ENCODE data around the gene ACO2. TPM values are rescaled to one million over a fixed set of nuclear protein-coding genes. Genes with fewer than 3 reads are reported as not detected.
A peak's percentile ranks its signal among the peaks of the same experiment; 100 is the strongest.

Gene ACO2
- total and polyA plus RNA-seq, 2 of the 4 experiments (the other 2 are of a cell fraction): 71.3 to 72.9 TPM

DNA sequence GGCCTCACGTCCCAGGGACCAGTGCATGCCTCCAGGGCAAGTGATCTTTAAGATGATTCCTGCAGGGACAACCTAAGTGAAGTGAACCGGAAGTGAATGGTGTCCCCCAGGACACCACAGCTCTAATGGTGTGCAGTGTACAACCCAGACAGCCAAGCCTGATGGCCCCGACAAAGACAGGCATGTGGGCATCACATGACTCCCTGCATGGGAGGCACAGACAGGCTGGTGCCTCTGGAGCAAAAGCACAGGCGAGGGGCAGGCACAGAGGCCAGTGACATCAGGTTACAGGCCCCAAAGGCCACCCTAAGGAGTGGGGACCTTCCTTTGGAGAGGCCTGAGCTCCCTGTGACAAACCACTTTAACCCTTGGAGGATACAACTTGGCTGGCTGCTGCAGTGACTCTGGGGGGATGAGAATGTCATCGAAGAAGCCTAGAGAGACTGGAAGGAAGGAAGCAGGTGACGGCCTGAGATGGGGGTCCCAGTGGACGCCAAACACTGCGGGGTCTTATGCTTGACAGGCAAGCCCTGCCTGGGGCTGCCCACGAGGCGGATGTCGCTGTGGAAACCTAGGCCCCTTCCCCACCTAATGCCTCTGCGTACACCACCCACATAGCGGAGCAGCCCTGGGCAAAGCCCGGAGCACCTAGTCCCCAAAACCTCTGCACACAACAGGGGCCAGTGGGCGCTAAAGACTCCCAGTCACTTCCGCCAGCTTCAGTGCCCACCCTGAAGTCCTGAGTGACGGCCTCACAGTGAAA lies 63.0 kb downstream of the ACO2 start:
- Histone ChIP-seq H3K4me2 (ENCODE audit: low read depth, low read length) (no peak overlapping the region), H4K91ac (ENCODE audit: insufficient read depth, low read depth, low read length) (no peak overlapping the region), H2AK9ac (replicated peaks; ENCODE audit: low read depth, low read length, poor library complexity) (peak overlapping the region; percentile 79), H3K4me1 (ENCODE audit: control insufficient read depth, insufficient read depth, low read length) (no peaks in the 10 kb centered on the region), H3K27ac (ENCODE audit: insufficient read depth, low read length) (no peak overlapping the region), H3K9me1 (ENCODE audit: insufficient read depth, low read length) (0 out of 2 replicates have a peak, but pooled peaks cover 2% of the 10 kb centered on the region), H3K9me3 (ENCODE audit: control insufficient read depth, insufficient read depth, low read length) (no peaks in the 10 kb centered on the region), H3K18ac (ENCODE audit: low read depth, low read length) (no peak overlapping the region), H2AFZ (replicated peaks; ENCODE audit: low read length, poor library complexity) (no peak overlapping the region), H3K23ac (ENCODE audit: low read depth, low read length) (no peak overlapping the region; the same call in 1 of the 2 replicates), H4K8ac (ENCODE audit: low read depth in 2 of 2, low read length in 2 of 2) (no peak overlapping the region), H3K14ac (replicated peaks; ENCODE audit: low read depth, low read length) (no peak overlapping the region), H4K5ac (ENCODE audit: low read depth, low read length) (no peak overlapping the region), H3K36me3 (ENCODE audit: control insufficient read depth, insufficient read depth, low read length) (peaks cover 56% of the 10 kb centered on the region), H3K4ac (ENCODE audit: low read depth, low read length) (no peak overlapping the region), H2BK5ac (ENCODE audit: low read depth, low read length, poor library complexity, severe bottlenecking) (no peak overlapping the region), H2BK15ac (ENCODE audit: low read depth, low read length) (no peak overlapping the region), H2BK120ac (ENCODE audit: low read depth, low read length) (no peak overlapping the region), H3K9ac (ENCODE audit: low read depth, low read length) (no peak overlapping the region), H3K56ac (ENCODE audit: extremely low read depth, insufficient read depth, low read length) (no peak overlapping the region), H3K4me3 (ENCODE audit: insufficient read depth, low read depth, low read length) (no peak overlapping the region), H4K20me1 (ENCODE audit: insufficient read depth, low read length) (peaks cover 50% of the 10 kb centered on the region), H2BK20ac (ENCODE audit: low read depth, low read length) (no peak overlapping the region), H3K79me1 (ENCODE audit: low read depth in 1 of 2, low read length in 2 of 2) (peaks cover 17 to 57% of the 10 kb centered on the region in 2 experiments; a peak in 3 of 4 replicates), H2AK5ac (ENCODE audit: low read depth, low read length) (no peak overlapping the region), H3K27me3 (ENCODE audit: control insufficient read depth, insufficient read depth, low read length) (no peaks in the 10 kb centered on the region)
- WGBS, 2 experiments (ENCODE audit: extremely low coverage in 2 of 2, insufficient read length in 1 of 2): 98% methylated on average over 8 of the region's 17 CpGs; no CpG with 5 or more reads in 1 of the 2 experiments
- ChIA-PET POLR2A (ENCODE audit: unreplicated experiment) (no interaction called here), CTCF (no interaction called here)
- ATAC-seq (ENCODE audit: low read depth): no peak
- BruUV-seq (replicated peaks): no TSS peak
- in situ Hi-C loops (cut with MboI; ENCODE audit: low sequenced_read_pairs): no loop called here
- dilution Hi-C loops (cut with HindIII; ENCODE audit: low sequenced_read_pairs, unreplicated experiment): no loop called here
- DNase-seq: no peak
- TF ChIP-seq CEBPB (IDR thresholded peaks at IDR 0.05; ENCODE audit: low read depth, low read length): no peak
- intact Hi-C loops (cut with micrococcal nuclease): no loop called here
